HG02852 (cell line): ENCODE measurements around the gene SUN3.

Experiments
- ATAC-seq: cut with Tn5 transposase; IDR thresholded peaks from one replicate; pipeline ENCODE4 v1.9.1; 2021; ENCODE audit warnings: mild to moderate bottlenecking, moderate library complexity; ENCODE audit not compliant: unreplicated experiment

SUN3 gene

GRCh38 chr7:48028938-48029337 is at the start of gene SUN3:
TSS of gene SUN3 (minus strand) at chr7:48029107. CDS start at chr7:48028938, 169 bp downstream.
- no peak for ATAC-seq

- ATAC-seq = no peak
These were observed 49.6 kb upstream of the SUN3 start for GRCh38 chr7:48078470-48078869.

GRCh38 chr7:48077423-48077822 is 48.5 kb upstream of the SUN3 start:
- no peak for ATAC-seq

GRCh38 chr7:48074204-48074654 is 45.3 kb upstream of the SUN3 start:
- no peak for ATAC-seq

GRCh38 chr7:48067475-48067874 is 38.6 kb upstream of the SUN3 start:
- ATAC-seq = no peak

GRCh38 chr7:48063985-48064384 is 35.1 kb upstream of the SUN3 start:
- no peak for ATAC-seq

GRCh38 chr7:48059706-48060105 is 30.8 kb upstream of the SUN3 start:
- no peak for ATAC-seq

GRCh38 chr7:48058990-48059389 is 30.1 kb upstream of the SUN3 start:
- ATAC-seq = no peak

GRCh38 chr7:48053736-48054135 is 24.8 kb upstream of the SUN3 start:
- no peak for ATAC-seq

- ATAC-seq = peak; percentile 78
These were observed 23.8 kb upstream of the SUN3 start for GRCh38 chr7:48052748-48053147.

- ATAC-seq = no peak
These were observed 20.9 kb upstream of the SUN3 start for GRCh38 chr7:48049850-48050249.

GRCh38 chr7:48048113-48048512 is 19.2 kb upstream of the SUN3 start:
- ATAC-seq = no peak

- ATAC-seq = no peak
These were observed 17.6 kb upstream of the SUN3 start for GRCh38 chr7:48046458-48046857.

GRCh38 chr7:48045195-48045765 is 16.4 kb upstream of the SUN3 start:
- no peak for ATAC-seq

GRCh38 chr7:48042636-48043035 is 13.7 kb upstream of the SUN3 start:
- no peak for ATAC-seq

- no peak for ATAC-seq
These were observed 13.3 kb upstream of the SUN3 start for GRCh38 chr7:48042216-48042615.

- ATAC-seq = no peak
These were observed 12.7 kb upstream of the SUN3 start for GRCh38 chr7:48041653-48041970.

GRCh38 chr7:48040944-48041652 is 12.2 kb upstream of the SUN3 start:
- no peak for ATAC-seq

- no peak for ATAC-seq
These were observed 10.1 kb upstream of the SUN3 start for GRCh38 chr7:48038815-48039506.

- ATAC-seq = no peak
These were observed 7.1 kb upstream of the SUN3 start for GRCh38 chr7:48035967-48036478.

- peak; percentile 98 for ATAC-seq
These were observed 6.5 kb upstream of the SUN3 start, which contains the start of gene C7orf57 for GRCh38 chr7:48035301-48035966. TSS of gene C7orf57 (plus strand) at chr7:48035543. CDS start at chr7:48036309, 766 bp downstream.
